A549 (cell line): ENCODE data around the gene WFIKKN1. TPM values are rescaled to one million over a fixed set of nuclear protein-coding genes. Genes with fewer than 3 reads are reported as not detected.
A peak's percentile ranks its signal among the peaks of the same experiment; 100 is the strongest.

Experiments
- ATAC-seq, 2 experiments: fragments of 200-7000 bp in 1 of 2; fragments of >200 bp in 1 of 2; cut with Nextera tagmentation in 1 of 2; cut with Tn5 transposase in 1 of 2; 3 replicates each; pipeline versions ENCODE4 v1.8.0 to v1.9.1; 2018 to 2020; ENCODE audit warnings: mild to moderate bottlenecking in 1 of 2, moderate library complexity in 1 of 2
- CTCF ChIA-PET: fragments of 300-600 bp; sonication (Branson Sonifier 250); formaldehyde crosslinking; extraction: SDS; loops from one replicate; lab custom pipeline; 2021; ENCODE audit warnings: antibody characterized with exemption, inconsistent platforms; lab: Yijun Ruan, JAX
- POLR2A ChIA-PET: fragments of 350-600 bp; formaldehyde crosslinking; extraction: SDS; loops from one replicate; lab custom pipeline; 2021; ENCODE audit warnings: antibody characterized with exemption, inconsistent platforms; lab: Yijun Ruan, JAX
- DNase-seq, 2 experiments: peaks; one replicate each; pipeline versions ENCODE4 v3.0.0 to v3.0.0-alpha.2; 2011 to 2016; ENCODE audit warnings: low read depth in 1 of 2, low spot score in 1 of 2
- FAIRE-seq: peaks from 2 replicates; lab custom pipeline; 2011; peaks lifted over from hg19 to GRCh38; lab: Jason Lieb, UNC
- H3K27ac ChIP-seq, 2 experiments: fragments of >200 bp; sonication (Bioruptor Twin); formaldehyde crosslinking; 3 replicates each; pipeline ENCODE4 v1.5.1; 2016 to 2017
- H3K4me1 ChIP-seq: fragments of >200 bp; sonication (Bioruptor Twin); formaldehyde crosslinking; 3 replicates; pipeline ENCODE4 v1.6.1; 2016
- H3K4me2 ChIP-seq: fragments of >200 bp; sonication (Bioruptor Twin); formaldehyde crosslinking; 3 replicates; pipeline ENCODE4 v1.6.1; 2016
- H3K4me3 ChIP-seq: fragments of >200 bp; sonication (Bioruptor Twin); formaldehyde crosslinking; 3 replicates; pipeline ENCODE4 v1.5.1; 2016
- H3K9me3 ChIP-seq: fragments of >200 bp; sonication (Bioruptor Twin); formaldehyde crosslinking; 3 replicates; pipeline ENCODE4 v1.6.1; 2016
- CBX2 ChIP-seq: fragments of 200-600 bp; sonication (generic); IDR thresholded peaks from 2 replicates; pipeline ENCODE4 v1.6.1; 2016; ENCODE audit warnings: low read depth, mild to moderate bottlenecking, borderline replicate concordance
- CBX8 ChIP-seq: fragments of 200-600 bp; sonication (generic); IDR thresholded peaks from 2 replicates; pipeline ENCODE4 v1.6.1; 2016
- CHD2 ChIP-seq: fragments of 150-350 bp; IDR thresholded peaks from 2 replicates; pipeline ENCODE4 v1.6.1; 2014; ENCODE audit warnings: low read length; ENCODE audit not compliant: partially characterized antibody
- EP300 ChIP-seq, 2 experiments: fragments of >200 bp; sonication (Bioruptor Twin); formaldehyde crosslinking; IDR thresholded peaks; 2 replicates in 1 of 2; 3 replicates in 1 of 2; pipeline ENCODE4 v1.6.1; 2016 to 2017
- FOSB ChIP-seq: fragments of 250-450 bp; sonication (Bioruptor Pico); IDR thresholded peaks from 2 replicates; pipeline ENCODE4 v1.5.0; 2020; ENCODE audit warnings: mild to moderate bottlenecking, moderate library complexity
- HDAC2 ChIP-seq: fragments of 200-600 bp; sonication (generic); IDR thresholded peaks from 2 replicates; pipeline ENCODE4 v1.6.1; 2016
- HES2 ChIP-seq: fragments of >200 bp; sonication (Bioruptor Twin); formaldehyde crosslinking; IDR thresholded peaks from 2 replicates; pipeline ENCODE4 v1.6.1; 2016
- HOXA7 ChIP-seq: fragments of 250-450 bp; sonication (Bioruptor Pico); IDR thresholded peaks from 2 replicates; pipeline ENCODE4 v1.5.0; 2020; ENCODE audit warnings: mild to moderate bottlenecking, moderate library complexity
- HOXB5 ChIP-seq: fragments of 250-450 bp; sonication (Bioruptor Pico); IDR thresholded peaks from 2 replicates; pipeline ENCODE4 v1.5.0; 2020; ENCODE audit warnings: mild to moderate bottlenecking, moderate library complexity
- JUN ChIP-seq, 2 experiments: fragments of >200 bp; sonication (Bioruptor Twin); formaldehyde crosslinking; IDR thresholded peaks; 2 replicates in 1 of 2; 3 replicates in 1 of 2; pipeline ENCODE4 v1.6.1; 2016 to 2017
- KDM1A ChIP-seq: fragments of 200-600 bp; sonication (generic); IDR thresholded peaks from 2 replicates; pipeline ENCODE4 v1.6.1; 2016; ENCODE audit warnings: low read depth, mild to moderate bottlenecking
- KDM5A ChIP-seq: fragments of 200-600 bp; sonication (generic); IDR thresholded peaks from 2 replicates; pipeline ENCODE4 v1.6.1; 2016; ENCODE audit warnings: antibody characterized with exemption, mild to moderate bottlenecking
- MAFK ChIP-seq: fragments of 450-650 bp; IDR thresholded peaks from 2 replicates; pipeline ENCODE4 v1.6.1; 2014; ENCODE audit not compliant: partially characterized antibody
- MAX ChIP-seq: IDR thresholded peaks from 2 replicates; pipeline ENCODE4 v1.6.1; 2012
- MAZ ChIP-seq: fragments of 150-350 bp; IDR thresholded peaks from 2 replicates; pipeline ENCODE4 v1.6.1; 2014; ENCODE audit warnings: antibody characterized with exemption, low read depth, low read length, borderline replicate concordance
- MYC ChIP-seq: IDR thresholded peaks from 2 replicates; pipeline ENCODE4 v1.6.1; 2012; ENCODE audit warnings: mild to moderate bottlenecking, inconsistent platforms, low read length, improper control_type of control experiment, borderline replicate concordance
- NFE2L2 ChIP-seq: fragments of 150-350 bp; conservative IDR thresholded peaks from 2 replicates; pipeline ENCODE4 v1.6.1; 2014; ENCODE audit warnings: low read length
- PHF8 ChIP-seq: fragments of 200-600 bp; sonication (generic); IDR thresholded peaks from 2 replicates; pipeline ENCODE4 v1.6.1; 2016; ENCODE audit warnings: low read depth, mild to moderate bottlenecking, antibody characterized with exemption, moderate library complexity, borderline replicate concordance
- RAD21 ChIP-seq, 2 experiments: fragments of >200 bp in 1 of 2; sonication (Bioruptor Twin) in 1 of 2; formaldehyde crosslinking in 1 of 2; IDR thresholded peaks in 1 of 2; conservative IDR thresholded peaks in 1 of 2; 2 replicates in 1 of 2; 3 replicates in 1 of 2; pipeline ENCODE4 v1.6.1; 2012 to 2018; ENCODE audit warnings: inconsistent platforms in 1 of 2
- RCOR1 ChIP-seq: fragments of 150-350 bp; IDR thresholded peaks from 2 replicates; pipeline ENCODE4 v1.6.1; 2014; ENCODE audit warnings: antibody characterized with exemption, low read length, low read depth
- SREBF2 ChIP-seq: fragments of 450-650 bp; IDR thresholded peaks from 2 replicates; pipeline ENCODE4 v1.6.1; 2014; ENCODE audit warnings: mild to moderate bottlenecking, moderate library complexity
- TFCP2L1 ChIP-seq: fragments of 250-450 bp; sonication (Bioruptor Pico); IDR thresholded peaks from 2 replicates; pipeline ENCODE4 v1.5.0; 2021; ENCODE audit warnings: mild to moderate bottlenecking
- TP53 ChIP-seq: fragments of 250-450 bp; sonication (Bioruptor Pico); IDR thresholded peaks from 2 replicates; pipeline ENCODE4 v1.5.0; 2021; ENCODE audit warnings: mild to moderate bottlenecking, moderate library complexity
- USF2 ChIP-seq: fragments of 450-650 bp; IDR thresholded peaks from 2 replicates; pipeline ENCODE4 v1.6.1; 2014; ENCODE audit warnings: antibody characterized with exemption
- ZFP36 ChIP-seq: fragments of 450-650 bp; IDR thresholded peaks from 2 replicates; pipeline ENCODE4 v1.6.1; 2014; ENCODE audit warnings: borderline replicate concordance; ENCODE audit not compliant: partially characterized antibody
- ZSCAN20 ChIP-seq: fragments of 250-450 bp; sonication (Bioruptor Pico); IDR thresholded peaks from 2 replicates; pipeline ENCODE4 v1.8.0; 2022; ENCODE audit warnings: mild to moderate bottlenecking, moderate library complexity
- WGBS: methylation state at CpG from one replicate; pipeline ENCODE4 v1.1.6; 2017; ENCODE audit errors: missing lambda C conversion rate; 5-methylcytosine and 5-hydroxymethylcytosine counted together
- polyA plus RNA-seq, 4 experiments: library from polyadenylated mRNA; depleted of rRNA in 3 of 4; stranded (reverse); fragments of >200 nt; fragmentation: RNase III in 1 of 4; extraction: RNeasy Plus Mini Kit Qiagen cat#74134 plus additional on column Dnase treatment in 1 of 4; gene quantifications; 2 replicates in 3 of 4; 3 replicates in 1 of 4; pipeline ENCODE4 v1.2.3, GENCODE V29; 2011 to 2017
- TF ChIP-seq, protein P1 (sequence below): fragments of 250-450 bp; sonication (Bioruptor Pico); IDR thresholded peaks from 2 replicates; pipeline ENCODE4 v1.5.0; 2021; ENCODE audit warnings: mild to moderate bottlenecking, moderate library complexity, borderline replicate concordance
- TF ChIP-seq, protein P2 (sequence below): IDR thresholded peaks from 2 replicates; pipeline ENCODE4 v1.6.1; 2012
- TF ChIP-seq, protein P3 (sequence below): fragments of >200 bp; sonication (Bioruptor Twin); formaldehyde crosslinking; IDR thresholded peaks from 3 replicates; pipeline ENCODE4 v1.5.1; 2016
- TF ChIP-seq, protein P4 (sequence below): fragments of 200-600 bp; sonication (generic); IDR thresholded peaks from 2 replicates; pipeline ENCODE4 v1.6.1; 2016; ENCODE audit warnings: antibody characterized with exemption, mild to moderate bottlenecking, moderate library complexity

WFIKKN1 gene
- polyA plus RNA-seq, 2 of the 4 experiments (the other 2 are of a cell fraction): 0.05 to 0.23 TPM

GRCh38 chr16:674968-675883 lies 44.4 kb downstream of the WFIKKN1 start, which contains the start of gene RHBDL1:
RHBDL1 (plus strand) TSS chr16:675671; CDS start chr16:675791, 120 bp downstream.
- Histone ChIP-seq H3K4me1 (peaks cover 25% of the 10 kb centered on the region), H3K4me2 (peak within 1 kb of the TSS; percentile 98), H3K4me3 (peak within 1 kb of the TSS; percentile 50), H3K27ac (peak within 1 kb of the TSS; percentile 63 to 84), H3K9me3 (no peaks in the 10 kb centered on the region)
- POLR2A ChIA-PET: interaction anchor here (1.2 to 1.3 kb wide), 2 partner anchors 15 to 26 kb away, joined by 3 to 6 read pairs; partner anchors contain the start of gene WDR90
- FAIRE-seq (no peak), ATAC-seq (peak in 1 of 2 experiments; percentile 15; a peak in 2 of 6 replicates), DNase-seq (peak in 1 of 2 experiments; percentile 66)
- 7% methylated on average over 39 of the region's 73 CpGs for WGBS
- CTCF ChIA-PET: interaction anchor here (1.0 to 2.6 kb wide), 6 partner anchors 9 to 82 kb away, joined by 3 to 21 read pairs (median 6); partner anchors contain the start of gene RHOT2
- TF ChIP-seq KDM5A (no peak), HOXB5 (CRISPR knock-in tag) (no peak), EP300 (IDR thresholded peaks at IDR 0.05) (no peak), MYC (no peak), MAX (peak; percentile 1; the same call in 1 of the 2 replicates), HES2 (no peak), MAZ (no peak), ZFP36 (peak; percentile 100), FOSB (CRISPR knock-in tag) (no peak), CBX2 (no peak), SREBF2 (no peak), TFCP2L1 (CRISPR knock-in tag) (no peak), MAFK (no peak), CBX8 (no peak), TP53 (CRISPR knock-in tag) (no peak), HOXA7 (no peak), ZSCAN20 (CRISPR knock-in tag) (no peak), JUN (IDR thresholded peaks at IDR 0.05) (peak in 1 of 2 experiments; percentile 34; a peak in 1 of 5 replicates), KDM1A (peak; percentile 41; the same call in 1 of the 2 replicates), NFE2L2 (no peak), CHD2 (no peak), USF2 (no peak), PHF8 (no peak), RCOR1 (no peak), HDAC2 (no peak), RAD21 (conservative IDR thresholded peaks at IDR 0.05 in 1 of 2, IDR thresholded peaks at IDR 0.05 in 1 of 2) (no peak)
- TF ChIP-seq, protein P1, sequence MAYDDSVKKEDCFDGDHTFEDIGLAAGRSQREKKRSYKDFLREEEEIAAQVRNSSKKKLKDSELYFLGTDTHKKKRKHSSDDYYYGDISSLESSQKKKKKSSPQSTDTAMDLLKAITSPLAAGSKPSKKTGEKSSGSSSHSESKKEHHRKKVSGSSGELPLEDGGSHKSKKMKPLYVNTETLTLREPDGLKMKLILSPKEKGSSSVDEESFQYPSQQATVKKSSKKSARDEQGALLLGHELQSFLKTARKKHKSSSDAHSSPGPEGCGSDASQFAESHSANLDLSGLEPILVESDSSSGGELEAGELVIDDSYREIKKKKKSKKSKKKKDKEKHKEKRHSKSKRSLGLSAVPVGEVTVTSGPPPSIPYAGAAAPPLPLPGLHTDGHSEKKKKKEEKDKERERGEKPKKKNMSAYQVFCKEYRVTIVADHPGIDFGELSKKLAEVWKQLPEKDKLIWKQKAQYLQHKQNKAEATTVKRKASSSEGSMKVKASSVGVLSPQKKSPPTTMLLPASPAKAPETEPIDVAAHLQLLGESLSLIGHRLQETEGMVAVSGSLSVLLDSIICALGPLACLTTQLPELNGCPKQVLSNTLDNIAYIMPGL (CRISPR knock-in tag): no peak
- TF ChIP-seq, protein P2, sequence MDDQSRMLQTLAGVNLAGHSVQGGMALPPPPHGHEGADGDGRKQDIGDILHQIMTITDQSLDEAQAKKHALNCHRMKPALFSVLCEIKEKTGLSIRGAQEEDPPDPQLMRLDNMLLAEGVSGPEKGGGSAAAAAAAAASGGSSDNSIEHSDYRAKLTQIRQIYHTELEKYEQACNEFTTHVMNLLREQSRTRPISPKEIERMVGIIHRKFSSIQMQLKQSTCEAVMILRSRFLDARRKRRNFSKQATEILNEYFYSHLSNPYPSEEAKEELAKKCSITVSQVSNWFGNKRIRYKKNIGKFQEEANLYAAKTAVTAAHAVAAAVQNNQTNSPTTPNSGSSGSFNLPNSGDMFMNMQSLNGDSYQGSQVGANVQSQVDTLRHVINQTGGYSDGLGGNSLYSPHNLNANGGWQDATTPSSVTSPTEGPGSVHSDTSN: peak; percentile 45; the same call in 1 of the 2 replicates
- TF ChIP-seq, protein P3, sequence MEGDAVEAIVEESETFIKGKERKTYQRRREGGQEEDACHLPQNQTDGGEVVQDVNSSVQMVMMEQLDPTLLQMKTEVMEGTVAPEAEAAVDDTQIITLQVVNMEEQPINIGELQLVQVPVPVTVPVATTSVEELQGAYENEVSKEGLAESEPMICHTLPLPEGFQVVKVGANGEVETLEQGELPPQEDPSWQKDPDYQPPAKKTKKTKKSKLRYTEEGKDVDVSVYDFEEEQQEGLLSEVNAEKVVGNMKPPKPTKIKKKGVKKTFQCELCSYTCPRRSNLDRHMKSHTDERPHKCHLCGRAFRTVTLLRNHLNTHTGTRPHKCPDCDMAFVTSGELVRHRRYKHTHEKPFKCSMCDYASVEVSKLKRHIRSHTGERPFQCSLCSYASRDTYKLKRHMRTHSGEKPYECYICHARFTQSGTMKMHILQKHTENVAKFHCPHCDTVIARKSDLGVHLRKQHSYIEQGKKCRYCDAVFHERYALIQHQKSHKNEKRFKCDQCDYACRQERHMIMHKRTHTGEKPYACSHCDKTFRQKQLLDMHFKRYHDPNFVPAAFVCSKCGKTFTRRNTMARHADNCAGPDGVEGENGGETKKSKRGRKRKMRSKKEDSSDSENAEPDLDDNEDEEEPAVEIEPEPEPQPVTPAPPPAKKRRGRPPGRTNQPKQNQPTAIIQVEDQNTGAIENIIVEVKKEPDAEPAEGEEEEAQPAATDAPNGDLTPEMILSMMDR: no peak
- TF ChIP-seq, protein P4, sequence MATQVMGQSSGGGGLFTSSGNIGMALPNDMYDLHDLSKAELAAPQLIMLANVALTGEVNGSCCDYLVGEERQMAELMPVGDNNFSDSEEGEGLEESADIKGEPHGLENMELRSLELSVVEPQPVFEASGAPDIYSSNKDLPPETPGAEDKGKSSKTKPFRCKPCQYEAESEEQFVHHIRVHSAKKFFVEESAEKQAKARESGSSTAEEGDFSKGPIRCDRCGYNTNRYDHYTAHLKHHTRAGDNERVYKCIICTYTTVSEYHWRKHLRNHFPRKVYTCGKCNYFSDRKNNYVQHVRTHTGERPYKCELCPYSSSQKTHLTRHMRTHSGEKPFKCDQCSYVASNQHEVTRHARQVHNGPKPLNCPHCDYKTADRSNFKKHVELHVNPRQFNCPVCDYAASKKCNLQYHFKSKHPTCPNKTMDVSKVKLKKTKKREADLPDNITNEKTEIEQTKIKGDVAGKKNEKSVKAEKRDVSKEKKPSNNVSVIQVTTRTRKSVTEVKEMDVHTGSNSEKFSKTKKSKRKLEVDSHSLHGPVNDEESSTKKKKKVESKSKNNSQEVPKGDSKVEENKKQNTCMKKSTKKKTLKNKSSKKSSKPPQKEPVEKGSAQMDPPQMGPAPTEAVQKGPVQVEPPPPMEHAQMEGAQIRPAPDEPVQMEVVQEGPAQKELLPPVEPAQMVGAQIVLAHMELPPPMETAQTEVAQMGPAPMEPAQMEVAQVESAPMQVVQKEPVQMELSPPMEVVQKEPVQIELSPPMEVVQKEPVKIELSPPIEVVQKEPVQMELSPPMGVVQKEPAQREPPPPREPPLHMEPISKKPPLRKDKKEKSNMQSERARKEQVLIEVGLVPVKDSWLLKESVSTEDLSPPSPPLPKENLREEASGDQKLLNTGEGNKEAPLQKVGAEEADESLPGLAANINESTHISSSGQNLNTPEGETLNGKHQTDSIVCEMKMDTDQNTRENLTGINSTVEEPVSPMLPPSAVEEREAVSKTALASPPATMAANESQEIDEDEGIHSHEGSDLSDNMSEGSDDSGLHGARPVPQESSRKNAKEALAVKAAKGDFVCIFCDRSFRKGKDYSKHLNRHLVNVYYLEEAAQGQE: no peak
